Measurements from ENCODE around the gene TRPM4. TPM values are rescaled to one million over a fixed set of nuclear protein-coding genes. Genes with fewer than 3 reads are reported as not detected.

Gene TRPM4
- total RNA-seq, 2 donors from 2014 or later: not detected

DNA sequence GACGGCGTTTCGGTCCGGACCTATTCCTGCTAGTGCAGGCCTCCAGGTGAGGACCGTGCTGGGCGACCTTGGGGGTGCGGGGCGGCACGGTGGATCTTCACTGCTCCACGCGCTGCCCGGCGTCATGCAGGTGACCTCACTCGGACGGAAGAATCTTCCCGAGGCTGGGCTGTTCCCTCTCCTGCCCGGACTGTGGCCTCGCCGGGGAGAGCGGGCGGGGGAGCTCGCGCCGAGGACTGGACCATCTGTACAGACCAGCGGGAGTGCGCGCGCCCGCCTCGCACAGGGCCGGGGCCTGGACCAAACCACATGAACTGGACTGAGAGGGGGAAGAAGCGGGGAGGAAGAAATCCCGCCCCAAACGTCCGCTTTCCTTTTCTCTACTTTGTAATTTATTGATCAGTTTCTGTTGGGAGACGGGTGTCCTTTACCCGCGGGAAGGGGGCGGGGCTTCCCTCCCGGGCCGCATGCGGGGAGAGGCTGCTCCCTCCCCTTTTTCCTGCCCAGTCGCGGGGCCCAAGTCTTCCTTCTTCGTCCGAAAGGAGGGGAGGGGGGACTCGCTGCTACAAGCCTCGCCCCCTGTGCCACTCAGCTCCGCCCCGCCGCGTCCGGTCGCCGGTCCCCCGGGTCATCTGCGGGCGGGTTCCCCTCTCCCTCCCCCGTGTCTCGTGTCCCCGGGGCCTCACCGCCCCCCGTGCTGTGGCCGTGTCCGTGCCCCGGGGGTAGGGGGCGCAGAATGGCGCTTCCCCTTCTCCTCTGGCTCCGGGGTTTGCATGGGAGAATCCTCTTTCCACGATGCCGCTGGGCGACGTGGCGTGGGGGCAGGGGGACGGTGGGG, 7.3 kb upstream of the TRPM4 start:
- Mint-ChIP-seq H3K36me3 (no peaks in the 10 kb centered on the region), H3K27ac (no peak overlapping the region), H3K9me3 (peaks cover 3% of the 10 kb centered on the region), H3K27me3 (peaks cover 23 to 40% of the 10 kb centered on the region in 2 donors), H3K4me1 (ENCODE audit: low read depth in 2 of 2) (peaks cover 28 to 30% of the 10 kb centered on the region in 2 donors), H3K4me3 (peak overlapping the region; percentile 91)
- peak; percentile 73 for DNase-seq (ENCODE audit: low spot score)
- peak; percentile 65 to 66 for ATAC-seq

GRCh38 chr19:49150944-49151243, 6.7 kb upstream of the TRPM4 start:
- H3K4me1 Mint-ChIP-seq (ENCODE audit: low read depth in 2 of 2): peaks cover 22 to 24% of the 10 kb centered on the region in 2 donors
- peaks cover 20 to 39% of the 10 kb centered on the region in 2 donors for H3K27me3 Mint-ChIP-seq
- DNase-seq (ENCODE audit: low spot score): no peak
- H3K36me3 Mint-ChIP-seq: no peaks in the 10 kb centered on the region
- ATAC-seq: no peak
- no peak overlapping the region for H3K27ac Mint-ChIP-seq
- peaks cover 3% of the 10 kb centered on the region for H3K9me3 Mint-ChIP-seq
- peak overlapping the region; percentile 61 for H3K4me3 Mint-ChIP-seq

DNA sequence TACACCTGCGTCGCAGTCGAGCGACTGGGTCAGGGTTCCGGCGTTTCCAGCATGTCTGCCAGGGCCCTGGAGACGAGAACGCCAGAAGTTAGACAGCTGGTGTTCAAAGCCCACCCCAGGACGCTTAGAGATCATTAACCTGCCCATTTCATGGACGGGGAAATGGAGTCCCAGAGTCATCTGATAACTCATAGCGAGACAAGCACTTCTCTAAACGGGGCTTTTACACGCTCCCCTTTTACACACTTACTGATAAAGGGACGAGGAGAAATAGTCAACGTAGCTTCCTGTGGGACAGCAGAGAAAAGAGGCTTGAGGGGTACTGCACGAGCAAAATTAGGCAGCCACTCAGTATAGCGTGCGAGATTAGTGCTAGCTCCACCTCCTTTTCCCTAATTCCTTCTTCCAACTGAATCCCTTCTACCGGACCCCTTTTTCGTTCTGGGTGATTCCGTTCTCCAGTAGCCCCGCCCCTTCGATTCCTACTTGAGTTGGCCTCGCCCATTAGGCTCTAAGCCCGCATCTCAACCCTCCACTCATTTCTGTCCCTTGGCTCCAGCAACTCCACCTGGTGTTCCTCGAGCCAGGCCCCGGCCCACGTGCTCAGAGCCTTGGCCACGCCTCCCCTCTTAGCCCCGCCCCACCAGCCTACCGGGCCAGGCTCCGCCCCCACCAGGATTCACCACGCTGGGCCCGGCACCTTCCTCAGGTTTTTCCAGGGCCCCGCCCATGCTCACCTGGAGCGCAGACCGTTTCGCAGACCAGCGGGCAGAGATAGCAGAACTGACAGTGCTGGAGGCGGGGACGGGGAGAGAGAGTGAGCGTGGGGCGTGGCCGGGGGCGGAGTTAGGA, 6.1 kb upstream of the TRPM4 start:
- ATAC-seq (no peak), DNase-seq (ENCODE audit: low spot score) (no peak)
- Mint-ChIP-seq H3K4me3 (peak overlapping the region; percentile 61), H3K9me3 (peaks cover 3% of the 10 kb centered on the region), H3K27ac (no peak overlapping the region), H3K4me1 (ENCODE audit: low read depth in 2 of 2) (peaks cover 21 to 24% of the 10 kb centered on the region in 2 donors), H3K27me3 (peaks cover 24 to 43% of the 10 kb centered on the region in 2 donors), H3K36me3 (no peaks in the 10 kb centered on the region)

GRCh38 chr19:49152119-49152550, 5.5 kb upstream of the TRPM4 start:
- Mint-ChIP-seq H3K36me3 (no peaks in the 10 kb centered on the region), H3K4me1 (ENCODE audit: low read depth in 2 of 2) (peaks cover 21 to 24% of the 10 kb centered on the region in 2 donors), H3K27me3 (peaks cover 21 to 40% of the 10 kb centered on the region in 2 donors), H3K27ac (no peak overlapping the region), H3K4me3 (peak overlapping the region; percentile 25), H3K9me3 (peaks cover 3% of the 10 kb centered on the region)
- DNase-seq (ENCODE audit: low spot score) (no peak), ATAC-seq (no peak)

DNA sequence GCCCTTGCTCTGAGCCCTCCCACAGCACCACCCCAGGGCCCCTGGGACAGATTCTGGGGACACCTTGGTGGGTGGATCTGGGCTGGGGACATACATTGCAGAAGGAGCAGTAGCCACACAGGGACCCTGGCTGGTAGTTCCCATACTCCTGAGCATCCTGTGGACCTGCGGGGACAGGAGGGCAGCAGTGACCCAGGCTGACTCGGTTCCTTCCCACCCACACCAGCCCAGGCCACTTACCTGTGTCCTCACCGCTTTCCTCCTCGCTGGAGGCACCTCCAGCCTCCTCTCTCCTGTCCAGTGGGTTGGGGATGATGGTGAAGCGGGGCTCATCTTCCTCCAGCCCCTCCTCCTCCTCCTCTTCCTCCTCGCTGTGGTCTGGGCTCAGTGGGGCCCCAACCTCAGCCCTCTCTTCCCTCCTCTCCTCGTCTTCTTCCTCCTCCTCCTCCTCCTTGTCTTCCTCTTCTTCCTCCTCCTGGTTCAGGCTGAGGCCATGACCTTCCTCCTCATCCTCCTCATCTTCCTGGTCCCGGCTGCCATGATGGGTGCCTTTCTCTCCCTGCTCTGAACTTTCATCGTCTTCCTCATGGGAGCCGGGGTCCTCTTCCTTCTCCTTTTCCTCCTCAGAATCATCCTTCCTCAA, 4.3 kb upstream of the TRPM4 start:
- Mint-ChIP-seq H3K4me3 (no peak overlapping the region), H3K27ac (no peak overlapping the region), H3K4me1 (ENCODE audit: low read depth in 2 of 2) (peaks cover 24 to 25% of the 10 kb centered on the region in 2 donors), H3K36me3 (no peaks in the 10 kb centered on the region), H3K27me3 (peaks cover 21 to 44% of the 10 kb centered on the region in 2 donors), H3K9me3 (peaks cover 3% of the 10 kb centered on the region)
- DNase-seq (ENCODE audit: low spot score) (no peak), ATAC-seq (no peak)

DNA sequence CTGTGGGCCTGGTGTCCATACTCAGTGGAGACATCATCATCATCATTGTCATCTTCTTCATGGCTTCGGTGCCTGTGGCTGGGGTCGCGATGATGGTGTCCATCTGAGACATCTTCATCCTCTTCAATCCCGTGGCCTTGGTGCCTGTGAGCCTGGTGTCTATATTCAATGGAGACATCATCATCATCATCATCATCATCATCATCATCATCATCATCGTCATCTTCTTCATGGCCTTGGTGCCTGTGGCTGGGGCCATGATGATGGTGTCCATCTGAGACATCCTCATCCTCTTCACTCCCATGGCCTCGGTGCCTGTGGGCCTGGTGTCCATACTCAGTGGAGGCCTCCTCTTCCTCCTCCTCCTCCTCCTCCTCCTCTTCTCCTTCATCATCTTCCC, 3.3 kb upstream of the TRPM4 start:
- Mint-ChIP-seq H3K4me3 (no peak overlapping the region), H3K27ac (peak overlapping the region in 1 of 2 donors; percentile 1), H3K4me1 (ENCODE audit: low read depth in 2 of 2) (peaks cover 23 to 24% of the 10 kb centered on the region in 2 donors), H3K36me3 (no peaks in the 10 kb centered on the region), H3K9me3 (peaks cover 3% of the 10 kb centered on the region), H3K27me3 (peaks cover 20 to 49% of the 10 kb centered on the region in 2 donors)
- DNase-seq (ENCODE audit: low spot score) (no peak), ATAC-seq (no peak)

GRCh38 chr19:49155005-49155819, 2.4 kb upstream of the TRPM4 start, which contains the start of gene HRC:
Gene HRC (minus strand): TSS chr19:49155396. CDS start chr19:49155237, 159 bp downstream.
- Mint-ChIP-seq H3K4me1 (ENCODE audit: low read depth in 2 of 2) (peaks cover 19 to 20% of the 10 kb centered on the region in 2 donors), H3K36me3 (no peaks in the 10 kb centered on the region), H3K27ac (peak within 1 kb of the TSS in 1 of 2 donors; percentile 1), H3K4me3 (no peak within 1 kb of the TSS), H3K27me3 (peaks cover 24 to 57% of the 10 kb centered on the region in 2 donors), H3K9me3 (peaks cover 3% of the 10 kb centered on the region)
- DNase-seq (ENCODE audit: low spot score) (no peak), ATAC-seq (no peak)

DNA sequence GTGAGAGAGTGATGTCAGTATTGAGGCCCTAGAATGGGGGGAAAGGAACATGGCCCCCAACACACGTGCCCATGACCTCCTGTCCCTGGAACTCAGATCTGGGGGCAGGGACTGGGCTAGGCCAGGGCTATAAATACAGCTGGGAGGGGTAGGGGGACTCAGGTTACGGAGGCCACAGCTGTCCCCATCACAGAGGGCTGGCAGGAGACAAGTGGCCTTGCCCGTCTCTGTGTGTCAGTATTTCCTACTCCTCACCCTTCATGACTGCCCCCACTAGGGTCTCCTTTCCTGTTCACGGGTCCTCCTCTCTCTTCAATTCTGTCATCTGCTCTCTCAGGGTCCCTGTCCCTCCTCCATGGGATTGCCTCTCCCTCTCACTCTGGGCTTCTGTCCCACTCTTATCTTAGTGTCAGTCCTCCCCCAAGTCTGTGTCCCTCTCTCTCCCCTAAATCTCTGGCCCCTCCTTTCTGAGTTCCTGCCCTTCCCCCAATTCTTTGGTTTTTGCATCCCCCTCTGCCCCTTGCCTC, 1.7 kb upstream of the TRPM4 start:
- peaks cover 3% of the 10 kb centered on the region for H3K9me3 Mint-ChIP-seq
- DNase-seq (ENCODE audit: low spot score): no peak
- H3K27me3 Mint-ChIP-seq: peaks cover 24 to 63% of the 10 kb centered on the region in 2 donors
- no peak for ATAC-seq
- no peaks in the 10 kb centered on the region for H3K36me3 Mint-ChIP-seq
- peaks cover 15 to 17% of the 10 kb centered on the region in 2 donors for H3K4me1 Mint-ChIP-seq (ENCODE audit: low read depth in 2 of 2)
- no peak overlapping the region for H3K4me3 Mint-ChIP-seq
- H3K27ac Mint-ChIP-seq: no peak overlapping the region

DNA sequence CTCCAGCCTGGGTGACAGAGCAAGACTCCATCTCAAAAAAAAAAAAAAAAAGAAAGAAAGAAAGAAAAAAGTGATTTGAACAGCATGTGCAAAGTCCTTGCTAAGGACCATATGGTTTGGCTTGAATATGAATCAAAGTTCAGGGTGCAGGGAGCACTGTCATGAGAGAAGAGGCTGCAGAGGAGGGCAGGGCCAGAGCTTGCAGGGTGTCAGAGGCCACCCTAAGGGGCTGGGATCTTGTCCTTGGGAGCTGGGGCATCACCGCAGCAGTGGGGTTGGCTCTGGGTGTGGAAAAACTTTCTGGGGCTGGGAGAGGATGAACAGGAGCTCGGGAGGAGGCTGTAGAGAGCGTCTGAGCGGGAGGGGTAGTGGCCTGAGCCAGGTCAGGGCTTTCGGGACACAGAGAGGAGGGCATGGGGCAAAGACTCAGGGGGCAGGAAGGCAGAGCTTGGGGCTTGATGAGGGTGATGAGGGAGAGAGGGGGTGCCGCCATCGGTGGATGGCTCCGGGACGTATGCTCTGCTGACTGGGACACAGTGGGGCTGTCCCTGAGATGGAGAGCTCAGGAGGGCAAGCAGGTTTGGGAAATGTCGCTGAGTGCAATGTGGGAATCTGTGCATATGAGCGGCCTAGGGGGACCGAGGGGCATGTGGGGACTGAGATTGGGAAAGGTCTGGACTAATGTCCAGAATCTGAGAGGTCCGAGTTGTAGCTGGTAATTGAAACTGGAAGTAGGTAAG, 3.0 kb downstream of the TRPM4 start:
- Mint-ChIP-seq H3K4me3 (no peak overlapping the region), H3K27me3 (peaks cover 21 to 44% of the 10 kb centered on the region in 2 donors), H3K27ac (no peak overlapping the region), H3K36me3 (no peaks in the 10 kb centered on the region), H3K4me1 (ENCODE audit: low read depth in 2 of 2) (peaks cover 4 to 7% of the 10 kb centered on the region in 2 donors), H3K9me3 (no peaks in the 10 kb centered on the region)
- ATAC-seq (no peak), DNase-seq (ENCODE audit: low spot score) (no peak)

DNA sequence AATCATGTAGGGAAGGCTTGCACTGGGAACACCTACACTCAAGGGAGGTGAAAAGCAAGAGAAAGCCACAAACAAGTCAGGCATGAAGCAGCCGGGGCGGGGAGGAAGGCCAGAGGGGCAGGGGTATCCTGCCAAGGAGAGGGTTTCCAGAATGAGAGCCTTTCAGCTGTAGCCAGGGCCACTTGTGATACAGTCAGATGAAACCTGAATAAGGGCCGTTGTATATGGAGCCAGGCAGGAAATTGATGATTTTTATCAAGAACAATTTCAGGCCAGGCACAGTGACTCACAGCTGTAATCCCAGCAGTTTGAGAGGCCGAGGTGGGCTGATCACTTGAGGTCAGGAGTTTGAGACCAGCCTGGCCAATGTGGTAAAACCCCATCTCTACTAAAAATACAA, 4.4 kb downstream of the TRPM4 start:
- DNase-seq (ENCODE audit: low spot score) (no peak), ATAC-seq (no peak)
- peaks cover 4 to 7% of the 10 kb centered on the region in 2 donors for H3K4me1 Mint-ChIP-seq (ENCODE audit: low read depth in 2 of 2)

DNA sequence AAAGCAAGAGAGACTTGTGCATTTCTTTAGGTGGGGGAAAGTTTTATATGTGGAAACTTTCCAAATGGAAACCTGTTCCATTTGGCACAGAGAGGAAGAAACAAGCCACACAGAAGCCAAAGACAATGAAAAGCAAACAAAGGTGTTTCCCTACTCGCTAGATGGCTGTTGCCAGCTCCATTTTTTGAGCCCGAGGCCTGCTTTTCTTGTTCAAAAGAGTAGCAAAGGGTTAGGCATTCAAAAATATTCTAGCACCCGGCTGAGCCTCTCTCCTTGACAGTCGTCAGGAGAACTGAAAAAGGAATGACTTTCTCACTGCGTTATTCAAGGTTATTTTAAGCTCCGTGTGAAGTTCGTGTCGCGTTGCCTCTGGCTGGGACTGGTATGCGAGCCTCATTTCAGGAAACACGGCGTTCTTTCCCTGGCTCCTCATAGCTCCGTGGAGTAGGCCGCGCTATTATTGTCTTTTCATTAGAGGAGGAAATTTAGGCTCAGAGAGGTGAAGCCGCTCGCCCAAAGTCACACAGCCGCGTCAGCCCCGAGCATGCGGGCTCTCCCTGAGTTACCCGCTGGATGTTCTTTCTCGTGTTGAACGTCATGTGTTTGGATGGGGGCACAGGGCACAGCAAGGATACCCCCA, 7.6 kb downstream of the TRPM4 start:
- Mint-ChIP-seq H3K9me3 (no peaks in the 10 kb centered on the region), H3K27ac (no peak overlapping the region), H3K4me3 (no peak overlapping the region), H3K4me1 (ENCODE audit: low read depth in 2 of 2) (no peaks in the 10 kb centered on the region), H3K27me3 (peaks cover 9 to 19% of the 10 kb centered on the region in 2 donors), H3K36me3 (no peaks in the 10 kb centered on the region)
- DNase-seq (ENCODE audit: low spot score): no peak
- ATAC-seq: no peak

More for the DNA sequence above, 4.4 kb downstream of the TRPM4 start:
- Mint-ChIP-seq H3K27me3 (peaks cover 22 to 43% of the 10 kb centered on the region in 2 donors), H3K27ac (no peak overlapping the region), H3K4me3 (no peak overlapping the region), H3K36me3 (no peaks in the 10 kb centered on the region), H3K9me3 (no peaks in the 10 kb centered on the region)

DNA sequence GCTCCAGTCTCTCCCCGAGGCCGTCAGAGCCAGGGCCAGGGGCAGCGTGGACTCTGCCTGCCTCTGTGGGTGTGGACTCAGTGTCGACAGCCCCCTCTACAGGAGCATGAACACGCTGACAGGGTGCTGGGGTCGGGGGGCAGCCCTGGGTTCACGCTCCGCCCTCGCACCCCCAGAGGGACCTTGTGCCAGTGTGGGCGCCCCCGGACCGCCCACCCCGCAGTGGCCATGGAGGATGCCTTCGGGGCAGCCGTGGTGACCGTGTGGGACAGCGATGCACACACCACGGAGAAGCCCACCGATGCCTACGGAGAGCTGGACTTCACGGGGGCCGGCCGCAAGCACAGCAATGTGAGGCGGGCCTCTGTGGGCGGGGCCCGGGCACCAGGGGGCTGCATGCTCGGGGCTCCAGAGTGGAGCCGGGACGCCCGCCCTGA, 8.3 kb downstream of the TRPM4 start:
- Mint-ChIP-seq H3K4me1 (ENCODE audit: low read depth in 2 of 2) (no peaks in the 10 kb centered on the region), H3K27me3 (peaks cover 7 to 13% of the 10 kb centered on the region in 2 donors), H3K4me3 (no peak overlapping the region), H3K9me3 (no peaks in the 10 kb centered on the region), H3K27ac (no peak overlapping the region), H3K36me3 (no peaks in the 10 kb centered on the region)
- ATAC-seq: peak in 1 of 2 donors; percentile 49
- DNase-seq (ENCODE audit: low spot score): no peak

All from natural killer cell treated with Interleukin-12 subunit alpha and Interleukin-12 subunit beta and Interleukin-15 and Interleukin-18, amount 100 ng/mL, for 72 hours (primary cell).